PC-3 (cell line): ENCODE measurements around the gene KCNH5. TPM values are rescaled to one million over a fixed set of nuclear protein-coding genes. Genes with fewer than 3 reads are reported as not detected.

Experiments used
- ATAC-seq: fragments of 200-7000 bp; cut with Tn5 transposase; 2 replicates; pipeline ENCODE4 v1.9.1; 2020; ENCODE audit warnings: mild to moderate bottlenecking, moderate library complexity
- BruUV-seq: library from RNA; stranded (reverse); fragments of 400-500 nt; replicated peaks from 2 replicates; lab custom pipeline; 2021; lab: Mats Ljungman, UMichigan
- CTCF ChIA-PET: fragments of 300-600 bp; sonication (Branson Sonifier 250); formaldehyde crosslinking; loops from one replicate; lab custom pipeline; 2022; ENCODE audit warnings: antibody characterized with exemption; lab: Charles Lee
- POLR2A ChIA-PET: fragments of 300-600 bp; sonication (Branson Sonifier 250); formaldehyde crosslinking; loops from one replicate; lab custom pipeline; 2022; ENCODE audit warnings: antibody characterized with exemption; ENCODE audit not compliant: unreplicated experiment; lab: Charles Lee
- DNase-seq: peaks from one replicate; pipeline ENCODE4 v3.0.0-alpha.2; 2015
- H2AFZ ChIP-seq: fragments of 300-600 bp; sonication (generic); 2 replicates; pipeline ENCODE4 v1.6.0; 2016; ENCODE audit warnings: antibody characterized with exemption, low read length
- H3F3A ChIP-seq: fragments of 300-600 bp; sonication (generic); one replicate; pipeline ENCODE4 v1.6.0; 2017; ENCODE audit warnings: antibody characterized with exemption, low read length, control low read depth, mild to moderate bottlenecking; ENCODE audit not compliant: unreplicated experiment
- H3K27ac ChIP-seq: fragments of 300-600 bp; sonication (generic); 2 replicates; pipeline ENCODE4 v1.5.1; 2016; ENCODE audit warnings: mild to moderate bottlenecking, low read length
- H3K27me3 ChIP-seq: fragments of 300-600 bp; sonication (generic); 2 replicates; pipeline ENCODE4 v1.6.1; 2016; ENCODE audit warnings: low read length, mixed read lengths
- H3K36me3 ChIP-seq: fragments of 300-600 bp; sonication (generic); 2 replicates; pipeline ENCODE4 v1.6.1; 2016; ENCODE audit warnings: low read depth, mixed run types, low read length, mixed read lengths
- H3K4me1 ChIP-seq: fragments of 300-600 bp; sonication (generic); 2 replicates; pipeline ENCODE4 v1.5.1; 2016; ENCODE audit warnings: low read length; ENCODE audit not compliant: insufficient read depth
- H3K4me2 ChIP-seq: fragments of 300-600 bp; sonication (generic); 2 replicates; pipeline ENCODE4 v1.6.0; 2016; ENCODE audit warnings: low read length
- H3K4me3 ChIP-seq: fragments of 300-600 bp; sonication (generic); 2 replicates; pipeline ENCODE4 v1.5.1; 2016; ENCODE audit warnings: mild to moderate bottlenecking, low read length, mixed read lengths
- H3K79me2 ChIP-seq: fragments of 300-600 bp; sonication (generic); 2 replicates; pipeline ENCODE4 v1.6.1; 2017; ENCODE audit warnings: low read length, mixed read lengths
- H3K9ac ChIP-seq: fragments of 300-600 bp; sonication (generic); 2 replicates; pipeline ENCODE4 v1.6.0; 2016; ENCODE audit warnings: mild to moderate bottlenecking, low read length
- H3K9me2 ChIP-seq: fragments of 300-600 bp; sonication (generic); replicated peaks from 2 replicates; pipeline ENCODE4 v1.6.1; 2016; ENCODE audit warnings: mixed run types, low read length, mixed read lengths
- H3K9me3 ChIP-seq: fragments of 300-600 bp; sonication (generic); 2 replicates; pipeline ENCODE4 v1.6.1; 2016; ENCODE audit warnings: low read length, mixed read lengths
- H4K20me1 ChIP-seq: fragments of 300-600 bp; sonication (generic); 2 replicates; pipeline ENCODE4 v1.6.1; 2016; ENCODE audit warnings: low read length, mixed read lengths
- EZH2 ChIP-seq: fragments of 300-600 bp; sonication (generic); IDR thresholded peaks from one replicate; pipeline ENCODE4 v1.6.1; 2017; ENCODE audit warnings: antibody characterized with exemption, mild to moderate bottlenecking, low read length; ENCODE audit not compliant: unreplicated experiment
- EZH2phosphoT487 ChIP-seq: fragments of 300-600 bp; sonication (generic); IDR thresholded peaks from 2 replicates; pipeline ENCODE4 v1.6.1; 2018; ENCODE audit warnings: mild to moderate bottlenecking, antibody characterized with exemption, low read length, borderline replicate concordance
- intact Hi-C: fragments of 100-400 bp; cut with micrococcal nuclease; formaldehyde crosslinking; loops from 2 replicates; pipeline ENCODE4 v1.9.0; 2023
- total RNA-seq: library from RNA; depleted of rRNA; stranded (reverse); fragments of >200 nt; gene quantifications from 2 replicates; pipeline ENCODE4 v1.2.3, GENCODE V29; 2014
- TF ChIP-seq, protein P1 (sequence below): fragments of 300-600 bp; sonication (generic); conservative IDR thresholded peaks from 2 replicates; pipeline ENCODE4 v1.5.1; 2017; ENCODE audit warnings: antibody characterized with exemption, low read depth, mild to moderate bottlenecking, low read length

Gene KCNH5
- total RNA-seq, 1 experiment from 2014 or later: not detected

DNA sequence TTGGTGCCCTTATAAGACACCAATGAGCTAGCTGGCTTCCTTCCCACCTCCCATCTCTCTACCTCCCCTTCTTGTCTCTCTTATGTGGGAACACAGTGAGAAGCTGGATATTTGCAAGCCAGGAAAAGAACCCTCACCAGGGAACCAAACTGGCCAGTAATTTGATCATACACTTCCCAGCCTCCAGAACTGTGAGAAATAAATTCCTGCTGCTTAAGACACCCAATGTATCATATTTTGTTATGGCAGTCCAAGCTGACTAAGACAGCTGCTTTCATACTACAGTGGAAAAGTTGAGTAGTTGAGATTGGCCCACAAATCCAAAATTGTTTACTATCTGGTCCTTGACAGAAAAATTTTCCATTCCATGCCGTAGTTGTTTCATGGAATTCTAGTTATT, 269.0 kb downstream of the KCNH5 start:
- intact Hi-C loops: no loop called here
- ATAC-seq (no peak), DNase-seq (no peak)
- no TSS peak for BruUV-seq
- Histone ChIP-seq H3K4me2 (no peak overlapping the region), H3F3A (no peaks in the 10 kb centered on the region), H2AFZ (no peak overlapping the region), H3K79me2 (no peaks in the 10 kb centered on the region), H3K9me2 (no peaks in the 10 kb centered on the region), H3K27me3 (peaks cover 13% of the 10 kb centered on the region), H3K4me3 (no peak overlapping the region), H3K27ac (no peak overlapping the region), H3K36me3 (no peaks in the 10 kb centered on the region), H3K9me3 (no peaks in the 10 kb centered on the region), H4K20me1 (no peaks in the 10 kb centered on the region), H3K4me1 (no peaks in the 10 kb centered on the region), H3K9ac (no peak overlapping the region)
- ChIA-PET POLR2A (no interaction called here), CTCF (no interaction called here)
- TF ChIP-seq EZH2 (no peak), EZH2phosphoT487 (no peak)
- TF ChIP-seq, protein P1, sequence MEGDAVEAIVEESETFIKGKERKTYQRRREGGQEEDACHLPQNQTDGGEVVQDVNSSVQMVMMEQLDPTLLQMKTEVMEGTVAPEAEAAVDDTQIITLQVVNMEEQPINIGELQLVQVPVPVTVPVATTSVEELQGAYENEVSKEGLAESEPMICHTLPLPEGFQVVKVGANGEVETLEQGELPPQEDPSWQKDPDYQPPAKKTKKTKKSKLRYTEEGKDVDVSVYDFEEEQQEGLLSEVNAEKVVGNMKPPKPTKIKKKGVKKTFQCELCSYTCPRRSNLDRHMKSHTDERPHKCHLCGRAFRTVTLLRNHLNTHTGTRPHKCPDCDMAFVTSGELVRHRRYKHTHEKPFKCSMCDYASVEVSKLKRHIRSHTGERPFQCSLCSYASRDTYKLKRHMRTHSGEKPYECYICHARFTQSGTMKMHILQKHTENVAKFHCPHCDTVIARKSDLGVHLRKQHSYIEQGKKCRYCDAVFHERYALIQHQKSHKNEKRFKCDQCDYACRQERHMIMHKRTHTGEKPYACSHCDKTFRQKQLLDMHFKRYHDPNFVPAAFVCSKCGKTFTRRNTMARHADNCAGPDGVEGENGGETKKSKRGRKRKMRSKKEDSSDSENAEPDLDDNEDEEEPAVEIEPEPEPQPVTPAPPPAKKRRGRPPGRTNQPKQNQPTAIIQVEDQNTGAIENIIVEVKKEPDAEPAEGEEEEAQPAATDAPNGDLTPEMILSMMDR: no peak

- H4K20me1 ChIP-seq: no peaks in the 10 kb centered on the region
- no peaks in the 10 kb centered on the region for H3K36me3 ChIP-seq
- no peak for TF ChIP-seq EZH2phosphoT487
- no peak for TF ChIP-seq EZH2
- TF ChIP-seq, protein P1: no peak
- ChIA-PET POLR2A (no interaction called here), CTCF (no interaction called here)
- no peak overlapping the region for H2AFZ ChIP-seq
- H3K79me2 ChIP-seq: no peaks in the 10 kb centered on the region
- intact Hi-C loops: no loop called here
- H3K9me3 ChIP-seq: no peaks in the 10 kb centered on the region
- H3K9ac ChIP-seq: no peak overlapping the region
- H3K27ac ChIP-seq: no peak overlapping the region
- H3K4me1 ChIP-seq: no peaks in the 10 kb centered on the region
- H3F3A ChIP-seq: no peaks in the 10 kb centered on the region
- ATAC-seq (no peak), DNase-seq (no peak)
- no peak overlapping the region for H3K4me3 ChIP-seq
- peaks cover 34% of the 10 kb centered on the region for H3K27me3 ChIP-seq
- no peak overlapping the region for H3K4me2 ChIP-seq
- no TSS peak for BruUV-seq
- no peaks in the 10 kb centered on the region for H3K9me2 ChIP-seq
These were observed 276.5 kb downstream of the KCNH5 start for GRCh38 chr14:62768753-62769152.

DNA sequence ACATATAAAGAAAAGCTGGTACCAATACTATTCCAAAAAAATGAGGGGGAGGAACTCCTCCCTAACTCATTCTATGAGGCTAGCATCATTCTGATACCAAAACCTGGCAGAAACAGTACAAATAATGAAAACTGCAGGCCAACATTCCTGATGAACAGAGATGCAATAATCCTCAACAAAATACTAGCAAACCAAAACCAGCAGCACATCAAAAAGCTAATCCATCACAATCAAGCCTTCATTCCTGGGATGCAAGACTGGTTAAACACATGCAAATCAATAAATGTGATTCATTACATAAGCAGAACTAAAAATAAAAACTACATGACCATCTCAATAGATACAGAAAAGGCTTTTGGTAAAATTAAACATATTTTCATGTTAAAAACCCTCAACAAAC, 281.3 kb downstream of the KCNH5 start:
- BruUV-seq: no TSS peak
- Histone ChIP-seq H3K4me3 (no peak overlapping the region), H3K36me3 (no peaks in the 10 kb centered on the region), H3K9me3 (no peaks in the 10 kb centered on the region), H2AFZ (no peak overlapping the region), H3K79me2 (no peaks in the 10 kb centered on the region), H4K20me1 (no peaks in the 10 kb centered on the region), H3K9me2 (no peaks in the 10 kb centered on the region), H3K4me2 (no peak overlapping the region), H3F3A (no peaks in the 10 kb centered on the region), H3K4me1 (no peaks in the 10 kb centered on the region), H3K9ac (no peak overlapping the region), H3K27ac (no peak overlapping the region), H3K27me3 (peaks cover 18% of the 10 kb centered on the region)
- POLR2A ChIA-PET: no interaction called here
- ATAC-seq (no peak), DNase-seq (no peak)
- TF ChIP-seq, protein P1: no peak
- TF ChIP-seq EZH2phosphoT487 (no peak), EZH2 (no peak)
- CTCF ChIA-PET: no interaction called here
- intact Hi-C loops: no loop called here
